Cardiac muscle cell (in vitro differentiated cells and primary cell): ENCODE measurements around the gene PTPRD. TPM values are rescaled to one million over a fixed set of nuclear protein-coding genes. Genes with fewer than 3 reads are reported as not detected.

Source experiments
- DNase-seq, 2 donors: peaks; one replicate each; pipeline versions ENCODE4 v3.0.0 to v3.0.0-alpha.2; 2010 to 2017; ENCODE audit warnings: low read depth in 1 of 2, low spot score in 1 of 2
- H3K27ac ChIP-seq: fragments of 200-600 bp; sonication (generic); 2 replicates; pipeline ENCODE4 v1.5.1; 2016
- H3K27me3 ChIP-seq: fragments of 200-600 bp; sonication (generic); 2 replicates; pipeline ENCODE4 v1.6.0; 2016; ENCODE audit warnings: control low read depth
- H3K36me3 ChIP-seq: fragments of 200-600 bp; sonication (generic); 2 replicates; pipeline ENCODE4 v1.5.1; 2016; ENCODE audit warnings: control low read depth
- H3K4me1 ChIP-seq: fragments of 200-600 bp; sonication (generic); 2 replicates; pipeline ENCODE4 v1.8.1; 2017; ENCODE audit warnings: low read depth, mild to moderate bottlenecking, mixed run types
- H3K4me3 ChIP-seq: fragments of 200-600 bp; sonication (generic); 2 replicates; pipeline ENCODE4 v1.5.1; 2016; ENCODE audit warnings: mild to moderate bottlenecking
- H3K9me3 ChIP-seq: fragments of 200-600 bp; sonication (generic); 2 replicates; pipeline ENCODE4 v1.5.1; 2017; ENCODE audit warnings: low read depth, mild to moderate bottlenecking, control low read depth
- CTCF ChIP-seq: IDR thresholded peaks from 2 replicates; pipeline ENCODE4 v1.5.1; 2012; ENCODE audit warnings: low read depth, mild to moderate bottlenecking, low read length
- polyA plus RNA-seq: library from polyadenylated mRNA; unstranded; fragments of >200 nt; fragmentation: Nextera tagmentation; extraction: Ambion mirVana; gene quantifications from 2 replicates; pipeline ENCODE4 v1.2.1, GENCODE V29; 2016
- total RNA-seq: library from RNA; depleted of rRNA; stranded (reverse); fragments of >200 nt; gene quantifications from 2 replicates; pipeline ENCODE4 v1.2.3, GENCODE V29; 2016

PTPRD gene
- total and polyA plus RNA-seq, 2 experiments from 2014 or later, result 37.0 to 287 TPM

GRCh38 chr9:9950813-9951212 is 662.0 kb downstream of the PTPRD start:
- no peak for TF ChIP-seq CTCF
- H3K9me3 ChIP-seq, result no peaks in the 10 kb centered on the region
- H3K27ac ChIP-seq, result peak overlapping the region; percentile 87
- H3K27me3 ChIP-seq, result no peaks in the 10 kb centered on the region
- H3K36me3 ChIP-seq, result no peaks in the 10 kb centered on the region
- H3K4me1 ChIP-seq, result peaks cover 23% of the 10 kb centered on the region
- no peak overlapping the region for H3K4me3 ChIP-seq
- DNase-seq, result peak in 1 of 2 donors; percentile 30

- H3K27me3 ChIP-seq, result no peaks in the 10 kb centered on the region
- peak overlapping the region; percentile 82 for H3K27ac ChIP-seq
- TF ChIP-seq CTCF, result no peak
These were observed 662.8 kb downstream of the PTPRD start for GRCh38 chr9:9949978-9950377.

GRCh38 chr9:9949368-9949767 is 663.4 kb downstream of the PTPRD start:
- Histone ChIP-seq H3K4me3 (no peak overlapping the region), H3K27ac (peak overlapping the region; percentile 82), H3K27me3 (no peaks in the 10 kb centered on the region), H3K4me1 (peaks cover 23% of the 10 kb centered on the region), H3K36me3 (no peaks in the 10 kb centered on the region), H3K9me3 (no peaks in the 10 kb centered on the region)
- no peak for DNase-seq
- TF ChIP-seq CTCF, result no peak

More at GRCh38 chr9:9949978-9950377, 662.8 kb downstream of the PTPRD start:
- Histone ChIP-seq H3K4me1 (peaks cover 23% of the 10 kb centered on the region), H3K9me3 (no peaks in the 10 kb centered on the region), H3K4me3 (no peak overlapping the region), H3K36me3 (no peaks in the 10 kb centered on the region)
- peak in 1 of 2 donors; percentile 54 for DNase-seq

- Histone ChIP-seq H3K4me1 (peaks cover 17% of the 10 kb centered on the region), H3K4me3 (no peak overlapping the region), H3K27ac (no peak overlapping the region), H3K36me3 (no peaks in the 10 kb centered on the region), H3K9me3 (no peaks in the 10 kb centered on the region), H3K27me3 (no peaks in the 10 kb centered on the region)
- no peak for DNase-seq
- TF ChIP-seq CTCF, result no peak
These were observed 666.8 kb downstream of the PTPRD start for GRCh38 chr9:9945966-9946365.

- H3K9me3 ChIP-seq, result no peaks in the 10 kb centered on the region
- H3K36me3 ChIP-seq, result no peaks in the 10 kb centered on the region
- no peak overlapping the region for H3K4me3 ChIP-seq
- no peaks in the 10 kb centered on the region for H3K27me3 ChIP-seq
- peak; percentile 65 to 66 for DNase-seq
- no peak overlapping the region for H3K27ac ChIP-seq
- peak; percentile 92 for TF ChIP-seq CTCF
- peaks cover 4% of the 10 kb centered on the region for H3K4me1 ChIP-seq
These were observed 669.9 kb downstream of the PTPRD start for GRCh38 chr9:9942764-9943424.
